HL-60/S4 treated with retinoic acid at 250 ng/mL for 4 days and 3 days (cell line): ENCODE data around the gene PDPR.
"Not testable (repeated sequence)": the region's sequence is repeated elsewhere in the genome, so short reads cannot be mapped to it uniquely, and the experiment has no call there.

Experiments used
- in situ Hi-C: fragments of 300-500 bp; cut with MboI; formaldehyde crosslinking; loops from 2 replicates; pipeline ENCODE4 v1.7.0; 2022; ENCODE audit warnings: low sequenced_read_pairs

Gene PDPR

GRCh38 chr16:70127706-70128105 lies 13.6 kb downstream of the PDPR start:
- in situ Hi-C loops: not testable (repeated sequence)

DNA sequence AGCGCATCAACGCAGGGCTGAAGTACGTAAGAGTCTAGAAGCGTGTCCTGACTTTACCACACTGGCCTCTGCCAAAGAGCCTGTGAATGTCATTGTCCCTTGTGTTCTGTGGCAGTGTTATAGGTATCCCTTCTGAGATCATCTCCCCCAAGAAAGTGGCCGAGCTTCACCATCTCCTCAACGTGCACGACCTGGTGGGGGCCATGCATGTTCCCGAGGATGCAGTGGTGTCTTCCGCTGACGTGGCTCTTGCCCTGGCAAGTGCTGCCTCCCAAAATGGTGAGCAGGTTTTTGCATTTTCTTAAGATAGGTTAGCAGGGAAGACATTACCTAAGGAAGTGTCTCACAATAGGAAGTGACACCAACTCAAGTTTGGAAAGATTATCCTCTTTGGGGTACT lies 14.7 kb downstream of the PDPR start:
- in situ Hi-C loops: not testable (repeated sequence)

DNA sequence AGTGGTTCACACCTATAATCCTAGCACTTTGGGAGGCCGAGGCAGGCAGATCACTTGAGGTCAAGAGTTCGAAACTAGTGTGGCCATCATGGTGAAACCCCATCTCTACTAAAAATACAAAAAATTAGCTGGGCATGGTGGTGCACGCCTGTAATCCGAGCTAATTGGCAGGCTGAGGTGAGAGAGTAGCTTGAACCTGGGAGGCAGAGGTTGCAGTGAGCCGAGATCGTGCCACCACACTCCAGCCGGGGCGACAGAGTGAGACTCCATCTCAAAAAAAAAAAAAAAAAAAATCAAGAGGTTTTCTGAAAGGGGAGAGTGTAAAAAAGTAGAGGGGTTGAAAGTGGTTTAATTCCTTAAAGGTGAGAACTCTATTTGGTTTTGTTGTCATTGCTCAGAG lies 21.7 kb downstream of the PDPR start:
- in situ Hi-C loops: not testable (repeated sequence)

DNA sequence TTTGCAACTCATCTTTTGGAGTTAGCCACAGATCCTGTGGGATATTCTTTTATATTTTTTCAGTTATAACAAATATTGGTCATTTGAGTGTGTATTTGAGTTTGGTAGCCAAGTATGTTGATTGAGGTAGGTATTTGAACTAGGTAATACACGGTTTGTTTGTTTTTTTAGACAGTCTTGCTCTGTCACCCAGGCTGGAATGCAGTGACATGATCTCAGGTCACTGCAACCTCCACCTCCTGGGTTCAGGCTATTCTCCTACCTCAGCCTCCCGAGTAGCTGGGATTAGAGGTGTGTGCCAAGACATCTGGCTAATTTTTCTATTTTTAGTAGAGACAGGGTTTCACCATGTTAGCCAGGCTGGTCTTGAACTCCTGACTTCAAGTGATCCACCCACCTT lies 22.5 kb downstream of the PDPR start:
- in situ Hi-C loops: not testable (repeated sequence)

GRCh38 chr16:70142739-70143138 lies 28.6 kb downstream of the PDPR start:
- in situ Hi-C loops: not testable (repeated sequence)

DNA sequence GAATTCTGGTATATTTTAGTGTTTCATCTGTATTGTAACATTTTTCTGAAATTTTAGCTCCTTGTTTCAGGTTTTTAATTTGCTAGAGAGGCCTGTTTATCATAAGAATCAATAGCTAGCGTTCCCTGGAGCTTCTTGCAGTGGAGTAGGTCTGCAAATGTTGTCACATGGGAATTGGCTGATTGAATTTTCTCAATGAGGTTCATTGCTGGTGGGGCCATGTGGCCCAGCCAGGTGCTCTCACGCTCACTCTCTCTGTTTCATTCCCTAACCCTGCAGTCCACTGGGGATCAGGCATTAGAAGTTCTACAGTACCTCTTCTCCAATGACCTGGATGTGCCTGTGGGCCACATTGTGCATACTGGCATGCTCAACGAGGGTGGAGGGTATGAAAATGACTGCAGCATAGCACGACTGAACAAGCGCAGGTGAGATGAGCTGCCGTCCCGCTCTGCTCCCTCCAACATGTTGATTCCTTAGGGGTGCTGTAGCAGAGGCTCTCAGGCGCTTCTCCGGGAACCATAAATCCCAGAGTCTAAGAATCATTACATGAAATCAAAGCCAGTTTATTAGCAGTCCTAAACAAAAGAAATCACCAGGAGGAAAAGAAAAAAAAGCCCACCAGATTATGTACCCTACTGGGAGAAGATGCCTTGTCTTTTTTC lies 29.2 kb downstream of the PDPR start:
- in situ Hi-C loops: not testable (repeated sequence)

DNA sequence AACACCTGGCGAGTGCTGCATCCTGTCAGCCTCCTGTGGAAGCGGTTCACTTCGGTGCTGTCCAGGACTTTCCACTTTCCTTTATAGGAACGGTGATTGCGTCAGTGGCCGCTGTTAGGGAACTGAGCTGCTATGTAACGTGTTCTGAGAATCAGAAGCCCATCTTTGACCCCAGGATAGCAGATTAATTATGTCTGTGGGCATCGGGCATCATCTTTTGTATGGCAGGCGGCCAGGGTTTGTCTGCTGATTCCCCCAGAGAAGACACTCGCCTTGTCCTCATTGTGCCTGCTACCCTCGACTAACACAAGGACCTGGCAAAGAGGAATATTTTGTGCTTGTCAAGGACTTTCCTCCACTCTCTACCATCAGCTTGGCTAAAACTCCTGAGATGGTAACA lies 33.7 kb downstream of the PDPR start:
- in situ Hi-C loops: not testable (repeated sequence)

DNA sequence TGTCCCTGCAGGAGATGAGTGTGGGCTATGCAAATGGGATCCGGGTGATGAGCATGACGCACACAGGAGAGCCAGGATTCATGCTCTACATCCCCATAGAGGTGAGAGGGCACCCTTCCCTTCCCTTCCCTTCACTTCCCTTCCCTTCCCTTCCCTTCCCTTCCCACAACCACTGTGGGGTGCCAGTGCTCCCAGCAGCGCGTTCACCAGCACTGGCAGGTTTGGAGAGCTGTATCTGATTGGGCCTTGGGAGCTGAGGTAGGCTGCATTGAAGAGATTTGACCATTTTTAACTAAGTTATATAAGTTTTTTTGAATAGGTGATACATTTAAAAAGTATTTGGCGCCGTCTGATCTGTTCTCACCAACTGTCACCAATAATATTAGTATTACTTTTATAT lies 34.3 kb downstream of the PDPR start:
- in situ Hi-C loops: not testable (repeated sequence)

DNA sequence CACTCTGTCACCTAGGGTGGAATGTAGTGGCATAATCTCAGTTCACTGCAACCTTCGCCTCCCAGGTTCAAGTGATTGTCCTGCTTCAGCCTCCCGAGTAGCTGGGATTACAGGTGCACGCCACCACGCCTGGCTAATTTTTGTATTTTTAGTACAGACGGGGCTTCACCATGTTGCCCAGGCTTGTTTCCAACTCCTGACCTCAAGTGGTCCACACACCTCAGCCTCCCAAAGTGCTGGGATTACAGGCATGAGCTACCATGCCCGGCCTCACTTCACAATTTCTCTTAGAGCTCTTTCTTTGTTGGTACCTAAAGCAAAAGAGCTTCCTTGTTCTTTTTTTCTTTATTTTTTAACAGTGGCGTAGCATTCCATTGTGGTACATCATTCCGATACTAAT lies 35.2 kb downstream of the PDPR start:
- in situ Hi-C loops: not testable (repeated sequence)

DNA sequence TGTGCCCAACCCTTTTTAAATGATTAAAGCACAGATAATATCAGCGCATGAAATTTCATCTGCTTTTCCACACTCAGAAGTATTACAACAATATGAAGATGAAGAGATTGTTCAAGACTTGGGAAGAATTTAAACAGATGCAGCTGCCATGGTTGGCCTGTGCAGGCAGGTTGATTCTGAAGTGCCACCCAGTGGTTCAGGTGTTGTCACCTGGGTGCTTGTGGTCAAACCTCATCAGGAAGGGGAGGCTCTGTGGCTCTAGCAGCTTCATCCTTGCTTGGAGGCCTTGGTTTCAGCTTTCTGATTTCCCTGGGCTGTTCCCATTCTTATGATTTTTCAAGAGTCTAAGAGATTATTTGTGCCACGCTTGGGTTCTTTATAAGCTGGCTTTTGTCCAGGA lies 37.3 kb downstream of the PDPR start:
- in situ Hi-C loops: no loop called here

GRCh38 chr16:70151941-70152509 lies 37.9 kb downstream of the PDPR start:
- in situ Hi-C loops: no loop called here

- in situ Hi-C loops: no loop called here
Observed at GRCh38 chr16:70152578-70153302, 38.6 kb downstream of the PDPR start.

DNA sequence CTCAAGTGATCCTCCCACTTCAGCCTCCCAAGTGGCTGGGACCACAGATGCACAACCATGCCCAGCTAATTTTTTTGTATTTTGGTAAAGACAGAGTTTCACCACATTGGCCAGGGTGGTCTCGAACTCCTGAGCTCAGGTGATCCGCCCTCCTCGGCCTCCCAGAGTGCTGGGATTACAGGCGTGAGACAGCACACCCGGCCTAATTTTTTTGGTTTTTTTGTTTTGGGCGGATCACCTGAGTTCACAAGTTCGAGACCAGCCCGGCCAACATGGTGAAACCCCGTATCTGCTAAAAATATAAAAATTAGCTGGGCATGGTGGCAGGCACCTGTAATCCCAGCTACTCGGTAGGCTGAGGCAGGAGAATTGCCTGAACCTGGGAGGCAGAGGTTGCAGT lies 40.6 kb downstream of the PDPR start:
- in situ Hi-C loops: not testable (repeated sequence)

- in situ Hi-C loops: no loop called here
Observed at GRCh38 chr16:70156207-70156978, 42.3 kb downstream of the PDPR start.

GRCh38 chr16:70157105-70157476 lies 43.0 kb downstream of the PDPR start:
- in situ Hi-C loops: no loop called here

DNA sequence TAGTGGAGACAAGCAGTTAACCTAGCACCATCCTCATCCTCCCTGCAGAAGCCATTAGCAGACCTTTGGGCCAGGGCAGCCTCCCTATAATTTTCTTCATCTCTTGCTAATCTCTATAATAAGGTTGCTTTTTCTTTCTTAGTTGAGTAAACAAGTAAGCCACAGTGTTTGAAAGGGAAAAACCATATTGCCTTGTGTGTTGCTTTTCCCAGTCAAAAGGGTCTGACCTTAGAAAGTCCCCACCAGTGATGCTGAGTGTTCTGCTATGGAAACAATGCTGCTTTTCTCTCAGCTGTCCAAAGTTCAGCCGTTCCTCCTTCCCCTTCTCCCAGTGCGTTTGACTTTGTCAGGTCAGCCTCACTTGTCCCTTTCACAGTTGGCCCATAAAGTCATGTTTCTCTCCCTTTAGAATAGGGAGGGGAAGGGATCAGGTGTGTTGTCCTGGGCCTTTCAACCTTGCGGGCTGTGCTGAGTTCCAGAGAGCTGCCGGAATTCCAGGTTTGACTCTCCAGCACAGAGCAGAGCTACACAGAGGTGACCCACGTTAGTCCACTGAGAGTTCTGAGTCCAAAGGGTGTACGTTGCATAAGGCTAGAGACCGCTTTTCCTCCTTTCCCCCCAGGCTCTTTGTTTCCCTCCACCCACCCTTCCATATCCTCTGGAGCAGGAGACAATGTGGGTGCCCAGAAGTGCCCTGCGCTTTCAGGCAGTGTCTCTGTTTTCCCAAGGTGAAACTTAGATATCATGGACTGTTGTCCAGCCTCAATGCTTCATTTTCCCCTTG lies 43.5 kb downstream of the PDPR start:
- in situ Hi-C loops: no loop called here

GRCh38 chr16:70158261-70158939 lies 44.3 kb downstream of the PDPR start:
- in situ Hi-C loops: no loop called here

- in situ Hi-C loops: no loop called here
Observed at GRCh38 chr16:70159355-70160348, 45.5 kb downstream of the PDPR start.

GRCh38 chr16:70160388-70160787 lies 46.3 kb downstream of the PDPR start:
- in situ Hi-C loops: no loop called here
